Measurements from ENCODE around the gene RAB7B.

DNA sequence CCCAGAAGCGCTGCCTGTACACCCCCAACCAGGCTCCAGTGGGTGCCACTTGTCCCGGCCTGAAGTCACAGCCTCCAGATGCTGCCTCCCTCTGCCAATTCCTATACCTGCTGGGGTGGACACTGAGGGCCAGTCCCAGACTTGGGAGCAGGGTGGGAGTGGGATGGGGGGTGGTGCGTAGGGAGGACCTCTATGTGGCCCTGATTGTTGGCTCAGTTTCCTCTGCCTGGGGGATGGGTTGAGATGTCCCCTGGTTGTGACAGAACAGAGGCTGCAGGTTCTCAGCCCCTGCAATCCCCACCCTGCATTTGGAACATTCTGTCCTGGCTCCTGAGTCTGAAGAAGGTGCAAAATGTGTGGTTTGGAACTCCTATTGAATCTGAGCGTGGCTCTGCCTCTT is 27.2 kb downstream of the RAB7B start:
- no peak for TF ChIP-seq EZH2 (IDR thresholded peaks at IDR 0.05; ENCODE audit: borderline replicate concordance, low read length)
- TF ChIP-seq, protein P1, sequence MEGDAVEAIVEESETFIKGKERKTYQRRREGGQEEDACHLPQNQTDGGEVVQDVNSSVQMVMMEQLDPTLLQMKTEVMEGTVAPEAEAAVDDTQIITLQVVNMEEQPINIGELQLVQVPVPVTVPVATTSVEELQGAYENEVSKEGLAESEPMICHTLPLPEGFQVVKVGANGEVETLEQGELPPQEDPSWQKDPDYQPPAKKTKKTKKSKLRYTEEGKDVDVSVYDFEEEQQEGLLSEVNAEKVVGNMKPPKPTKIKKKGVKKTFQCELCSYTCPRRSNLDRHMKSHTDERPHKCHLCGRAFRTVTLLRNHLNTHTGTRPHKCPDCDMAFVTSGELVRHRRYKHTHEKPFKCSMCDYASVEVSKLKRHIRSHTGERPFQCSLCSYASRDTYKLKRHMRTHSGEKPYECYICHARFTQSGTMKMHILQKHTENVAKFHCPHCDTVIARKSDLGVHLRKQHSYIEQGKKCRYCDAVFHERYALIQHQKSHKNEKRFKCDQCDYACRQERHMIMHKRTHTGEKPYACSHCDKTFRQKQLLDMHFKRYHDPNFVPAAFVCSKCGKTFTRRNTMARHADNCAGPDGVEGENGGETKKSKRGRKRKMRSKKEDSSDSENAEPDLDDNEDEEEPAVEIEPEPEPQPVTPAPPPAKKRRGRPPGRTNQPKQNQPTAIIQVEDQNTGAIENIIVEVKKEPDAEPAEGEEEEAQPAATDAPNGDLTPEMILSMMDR (conservative IDR thresholded peaks at IDR 0.05 in 1 of 2, IDR thresholded peaks at IDR 0.05 in 1 of 2; ENCODE audit: extremely low read depth in 1 of 2, insufficient read depth in 1 of 2, low read depth in 1 of 2, low read length in 2 of 2): no peak
